COLO829 (cell line): Measurements from ENCODE around the gene MOGAT2.

Experiments used
- DNase-seq: peaks from one replicate; pipeline ENCODE4 v3.0.0; 2012; ENCODE audit warnings: low spot score

MOGAT2 gene

DNA sequence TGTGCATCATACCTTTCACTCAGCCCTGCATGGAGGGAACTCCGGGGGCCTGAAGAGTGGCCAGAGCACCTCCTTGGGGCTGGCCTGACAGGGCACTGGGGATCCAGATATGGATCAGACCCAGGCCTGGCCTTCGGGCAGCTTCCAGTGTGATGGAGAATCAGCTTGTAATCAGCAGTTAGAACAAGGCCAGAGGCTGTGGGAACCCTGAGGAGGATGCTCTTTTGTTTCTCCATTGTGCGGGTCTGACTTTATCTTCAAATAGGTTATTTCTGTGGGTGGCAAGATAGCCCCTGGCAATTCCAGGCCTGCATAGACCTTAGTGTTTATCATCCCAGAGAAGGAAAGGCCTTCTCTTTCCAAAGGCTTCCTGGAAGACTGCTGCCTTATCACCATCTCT, 63.2 kb downstream of the MOGAT2 start:
- no peak for DNase-seq

DNA sequence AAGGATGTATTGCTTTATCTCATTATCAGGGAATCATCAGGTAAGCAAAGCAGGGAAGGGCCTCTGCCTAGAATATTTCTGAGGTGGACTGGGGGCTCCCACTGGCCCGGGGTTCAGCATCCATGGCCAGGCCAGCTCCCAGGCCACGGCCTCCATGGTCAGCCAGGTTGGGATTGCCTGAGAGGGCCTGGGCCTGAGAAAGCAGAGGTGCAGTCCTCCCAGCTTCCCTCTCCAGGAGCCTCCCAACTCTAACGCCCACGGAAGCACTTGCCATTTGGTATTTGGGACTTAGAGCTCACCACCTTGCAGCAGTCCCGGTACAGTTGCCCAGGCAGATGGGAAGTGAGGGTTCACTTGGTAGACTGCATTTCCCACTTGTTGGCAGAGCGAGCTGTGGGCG, 63.7 kb downstream of the MOGAT2 start:
- no peak for DNase-seq

DNA sequence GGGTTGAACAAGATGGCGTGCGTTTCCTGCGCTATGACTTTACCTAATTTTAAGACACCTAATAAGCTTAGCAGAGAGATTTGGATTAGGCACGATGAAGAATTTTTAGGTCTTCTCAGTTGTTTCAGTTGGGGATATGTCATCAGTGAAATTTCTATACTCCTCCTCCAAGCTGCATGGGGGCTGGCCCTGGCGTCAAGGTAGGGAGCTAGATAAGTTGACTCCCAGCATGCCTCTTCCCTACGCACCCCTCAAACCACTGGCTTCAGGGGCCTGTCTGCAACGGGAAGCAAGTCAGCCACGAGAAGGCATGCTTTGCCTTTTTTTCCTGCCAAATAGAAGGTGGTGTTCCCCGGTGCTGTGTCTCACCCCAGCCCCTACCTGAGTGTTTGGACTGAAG, 64.2 kb downstream of the MOGAT2 start:
- no peak for DNase-seq
